Esophagus mucosa (tissue), 1 donor: Measurements from ENCODE around the gene SRGAP3. TPM values are rescaled to one million over a fixed set of nuclear protein-coding genes. Genes with fewer than 3 reads are reported as not detected.
"Not testable (repeated sequence)": the region's sequence is repeated elsewhere in the genome, so short reads cannot be mapped to it uniquely, and the experiment has no call there.

Source experiments
- ATAC-seq: fragments of 200-7000 bp; cut with Tn5 transposase; one replicate; pipeline ENCODE4 v1.9.1; 2020
- total RNA-seq: library from RNA; stranded (reverse); gene quantifications from one replicate; pipeline ENCODE4 v1.2.4, GENCODE V29; 2023
- donor health status: DM: yes; HTN: yes; CAD: no.

Gene SRGAP3
- total RNA-seq, 1 donor from 2014 or later = 5.2 TPM

DNA sequence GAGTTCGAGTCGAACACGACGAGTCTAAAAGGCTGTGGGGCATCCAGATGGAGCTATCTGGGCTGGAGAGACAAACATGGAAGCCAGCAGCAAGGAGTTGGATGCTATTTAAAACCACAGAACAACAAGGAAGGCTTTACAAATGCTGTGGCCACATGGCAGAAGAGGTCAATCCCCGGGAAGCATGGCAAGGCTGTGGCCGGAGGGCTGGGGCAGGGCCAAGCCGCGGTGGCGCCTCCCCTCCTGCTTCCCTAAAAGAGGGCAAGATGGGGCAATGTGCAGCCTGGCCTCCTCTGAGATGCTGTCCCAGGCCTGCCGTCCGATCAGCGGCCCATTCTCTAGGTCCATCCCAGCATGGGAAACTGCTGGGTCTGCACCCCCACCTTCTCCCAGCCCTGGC, 139.1 kb downstream of the SRGAP3 start:
- ATAC-seq = no peak

DNA sequence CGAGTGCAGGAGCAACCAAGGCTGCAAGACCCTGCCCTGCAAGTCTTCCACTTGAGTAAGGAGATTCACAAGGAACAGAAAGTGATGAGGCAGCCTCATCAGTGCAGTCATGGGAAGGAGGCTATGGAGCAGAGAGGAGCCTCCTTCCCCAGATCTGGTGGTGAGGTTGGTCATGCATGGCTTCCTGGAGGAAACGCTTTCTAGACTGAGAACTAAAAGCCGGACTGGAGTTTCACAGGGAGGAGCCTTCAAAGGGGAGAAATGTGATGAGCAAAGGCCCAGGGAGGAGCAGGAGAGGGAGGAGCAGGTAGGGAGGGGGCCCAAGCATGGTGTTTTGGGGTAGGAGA, 139.9 kb downstream of the SRGAP3 start:
- ATAC-seq = no peak

DNA sequence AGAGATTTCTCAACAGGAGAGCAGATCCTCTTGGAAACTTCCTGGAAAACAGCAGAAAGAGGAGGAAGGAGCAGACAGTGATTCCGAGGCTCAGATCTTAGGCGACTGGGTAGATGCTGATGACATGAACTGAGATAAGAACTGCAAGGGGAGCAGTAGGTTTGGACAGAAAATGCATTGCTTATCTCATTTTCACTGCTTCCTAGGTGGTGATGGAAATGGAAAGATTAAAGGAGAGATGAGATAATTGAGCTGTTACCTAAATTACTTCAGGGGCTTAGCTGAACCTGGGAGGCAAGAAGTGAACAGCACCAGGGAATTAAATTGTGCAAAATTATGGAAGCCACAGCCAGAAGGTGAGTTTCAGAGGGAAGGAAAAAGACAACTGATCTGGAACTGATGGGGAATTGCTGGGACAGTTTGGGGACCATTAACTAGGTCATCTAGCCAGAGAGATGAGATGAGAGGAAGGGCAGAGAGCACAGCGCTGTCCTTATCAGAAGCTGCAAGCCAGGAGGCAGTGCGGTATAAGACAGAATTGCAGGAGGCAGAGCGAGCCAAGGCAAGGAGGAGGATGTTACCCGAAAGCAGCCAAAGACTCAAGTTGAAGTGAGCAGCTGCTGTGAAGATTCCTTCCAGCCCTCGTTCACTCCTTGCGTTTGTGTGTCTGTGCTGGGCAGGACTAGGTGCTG, 140.4 kb downstream of the SRGAP3 start:
- ATAC-seq = no peak

DNA sequence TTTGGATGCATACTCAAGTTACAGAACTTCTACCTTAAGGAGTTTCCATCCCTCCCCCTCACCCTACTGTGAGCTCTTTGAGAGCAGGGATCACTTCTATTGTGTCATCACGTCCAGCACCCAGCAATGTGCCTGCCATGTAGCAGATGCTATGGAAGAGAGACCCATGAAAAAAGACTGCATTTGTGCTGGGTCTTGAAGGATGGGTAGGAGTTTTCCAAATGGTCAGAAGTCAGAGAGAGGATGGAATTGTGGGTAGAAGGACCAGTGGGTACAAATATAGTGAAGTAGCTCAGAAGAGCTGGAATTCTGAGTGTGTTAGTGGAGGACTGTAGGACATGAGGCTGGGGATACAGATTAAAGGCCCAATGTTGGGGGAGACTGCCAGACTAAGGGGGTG, 141.7 kb downstream of the SRGAP3 start:
- ATAC-seq = no peak

DNA sequence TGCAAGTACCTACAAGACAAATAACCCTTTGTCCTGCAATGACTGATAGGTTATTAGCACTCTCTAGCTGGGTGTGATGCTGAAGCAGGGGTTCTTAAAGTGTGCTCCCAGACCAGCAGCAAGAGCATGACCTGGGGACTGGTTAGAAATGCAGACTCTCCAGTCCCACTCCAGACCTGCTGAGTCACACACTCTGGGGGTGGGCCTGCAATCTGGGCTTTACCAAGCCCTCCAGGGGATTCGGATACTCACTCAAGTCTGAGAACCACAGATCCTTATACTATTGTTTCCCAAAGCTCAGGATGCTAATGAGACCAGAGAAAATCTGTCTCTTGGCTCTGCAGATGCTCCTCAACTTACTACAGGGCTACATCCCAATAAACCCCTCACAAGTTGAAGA, 144.0 kb downstream of the SRGAP3 start:
- ATAC-seq = no peak

DNA sequence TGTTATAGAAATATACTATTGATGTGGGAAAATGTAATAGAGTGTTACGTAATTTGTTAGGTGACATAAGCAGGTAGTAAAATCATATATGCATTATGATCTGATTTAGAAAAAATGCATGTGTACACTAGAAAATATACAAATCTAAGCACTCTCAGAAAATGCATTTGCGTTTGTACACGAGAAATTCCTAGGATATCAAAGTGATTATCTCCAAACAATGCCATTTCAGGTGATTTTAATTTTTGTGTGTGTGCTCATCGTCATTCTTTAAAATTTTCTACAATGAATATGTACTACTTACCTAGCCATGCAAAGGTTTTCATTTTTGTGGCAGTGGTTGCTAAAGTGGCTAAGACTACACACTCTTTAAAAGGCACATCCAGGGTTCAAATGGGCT, 145.3 kb downstream of the SRGAP3 start:
- no peak for ATAC-seq

DNA sequence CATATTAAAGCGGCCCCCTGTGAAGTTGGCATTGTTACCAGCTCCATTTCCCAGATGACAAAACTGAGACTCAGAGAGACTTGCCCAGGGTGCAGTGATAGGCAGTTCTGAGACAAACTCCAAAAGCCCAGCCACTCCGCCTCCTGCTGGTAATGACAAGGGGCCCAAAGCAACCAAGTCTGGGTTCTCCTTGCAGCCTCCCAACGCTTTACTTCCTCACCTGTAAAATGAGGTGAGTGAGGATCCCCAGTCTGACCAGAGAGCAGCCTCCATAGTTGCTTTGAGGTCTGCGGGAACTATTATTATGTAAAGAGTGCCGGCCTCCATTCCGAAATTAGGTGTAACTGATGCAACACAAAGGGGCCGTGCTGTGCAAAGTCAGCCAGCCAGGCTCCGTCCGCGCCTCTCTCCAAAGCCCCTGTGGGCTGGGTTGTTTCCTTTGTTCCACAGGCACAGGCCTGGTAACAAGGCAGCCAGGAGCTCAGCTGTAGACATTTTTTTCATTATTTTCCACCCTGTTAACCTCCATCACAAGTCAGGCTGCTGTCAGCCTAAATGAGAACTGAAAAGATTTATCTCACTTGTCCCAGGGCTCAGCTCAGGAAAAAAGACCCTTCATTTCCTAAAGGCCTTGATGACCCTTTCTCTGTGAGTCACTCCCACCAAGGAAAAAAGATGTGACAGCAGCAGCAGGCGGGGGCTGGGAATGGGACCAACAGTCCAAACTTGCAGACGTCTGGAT, 147.0 kb downstream of the SRGAP3 start:
- ATAC-seq = no peak

DNA sequence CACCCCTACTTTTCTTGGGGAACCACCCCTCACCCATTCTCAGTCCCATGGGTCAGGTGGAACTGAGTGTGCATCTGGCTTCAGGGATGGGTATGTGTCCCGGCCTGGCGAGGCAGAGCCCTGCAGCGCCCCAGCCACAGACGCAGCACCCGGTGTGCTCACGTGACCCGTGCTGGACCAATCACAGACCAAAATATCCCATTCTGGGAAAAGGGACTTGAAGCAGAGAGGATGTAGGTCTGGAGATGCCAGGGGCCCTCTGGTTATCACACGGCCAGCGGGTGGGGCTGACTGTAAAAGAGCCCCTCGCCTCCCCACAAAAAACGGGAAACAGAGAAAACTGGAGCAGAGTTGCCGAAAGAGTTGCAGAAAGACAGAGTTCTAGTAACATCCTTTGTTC, 148.2 kb downstream of the SRGAP3 start:
- no peak for ATAC-seq

DNA sequence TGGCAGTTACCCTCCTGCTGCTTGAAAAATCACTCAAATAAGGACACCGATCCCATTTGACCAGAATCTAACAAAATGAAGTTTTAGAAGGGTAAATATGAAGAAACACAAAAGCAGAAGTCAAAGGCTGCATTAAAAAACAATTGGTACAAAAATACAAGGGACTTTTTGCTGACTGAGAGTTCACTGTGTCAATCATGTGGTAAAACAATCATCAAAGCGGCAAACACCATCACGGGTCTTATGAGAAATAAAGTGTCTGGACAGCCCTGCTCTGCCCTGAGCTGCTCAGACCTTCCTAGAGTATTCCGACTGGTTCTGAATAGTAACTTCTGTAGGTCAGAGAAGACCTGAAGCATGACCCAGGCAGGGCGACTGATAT, 148.9 kb downstream of the SRGAP3 start:
- ATAC-seq = no peak

DNA sequence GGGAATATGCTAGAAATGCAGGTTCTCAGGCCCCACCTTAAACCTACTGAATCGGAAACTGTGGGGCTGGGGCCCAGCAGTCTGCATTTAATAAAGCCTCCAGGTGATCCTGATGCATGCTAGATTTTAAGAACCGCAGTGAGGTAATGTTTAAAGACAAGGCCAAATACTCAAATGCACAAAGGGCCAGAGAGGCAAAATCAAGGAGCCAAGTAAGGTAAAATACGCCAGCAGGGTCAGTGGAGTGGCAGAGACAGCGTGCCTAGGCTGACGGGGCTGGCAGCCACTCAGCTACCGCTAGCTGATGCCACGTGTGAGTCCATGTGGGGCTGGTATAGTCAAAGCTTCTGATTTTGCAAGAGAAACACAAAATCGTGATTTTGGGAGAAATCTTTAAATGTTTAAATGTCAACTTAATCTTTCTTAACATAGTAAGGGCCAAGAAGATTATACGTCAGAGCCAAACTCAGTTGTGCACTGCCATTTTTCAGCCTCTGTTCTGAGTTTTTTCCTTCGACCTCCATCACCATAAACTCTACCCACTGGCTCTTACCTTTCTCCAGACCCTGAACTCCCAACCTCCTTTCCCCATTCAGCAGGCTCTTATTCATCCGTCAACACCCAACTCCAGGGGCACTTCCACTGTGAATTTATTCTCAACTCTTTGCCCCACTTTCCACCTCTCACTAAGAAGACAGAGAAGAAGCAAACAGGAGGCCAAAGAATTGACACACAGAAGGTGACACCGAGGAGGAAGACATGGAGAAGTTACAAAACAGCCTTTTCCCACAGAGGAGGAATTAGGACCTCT, 149.5 kb downstream of the SRGAP3 start:
- no peak for ATAC-seq

DNA sequence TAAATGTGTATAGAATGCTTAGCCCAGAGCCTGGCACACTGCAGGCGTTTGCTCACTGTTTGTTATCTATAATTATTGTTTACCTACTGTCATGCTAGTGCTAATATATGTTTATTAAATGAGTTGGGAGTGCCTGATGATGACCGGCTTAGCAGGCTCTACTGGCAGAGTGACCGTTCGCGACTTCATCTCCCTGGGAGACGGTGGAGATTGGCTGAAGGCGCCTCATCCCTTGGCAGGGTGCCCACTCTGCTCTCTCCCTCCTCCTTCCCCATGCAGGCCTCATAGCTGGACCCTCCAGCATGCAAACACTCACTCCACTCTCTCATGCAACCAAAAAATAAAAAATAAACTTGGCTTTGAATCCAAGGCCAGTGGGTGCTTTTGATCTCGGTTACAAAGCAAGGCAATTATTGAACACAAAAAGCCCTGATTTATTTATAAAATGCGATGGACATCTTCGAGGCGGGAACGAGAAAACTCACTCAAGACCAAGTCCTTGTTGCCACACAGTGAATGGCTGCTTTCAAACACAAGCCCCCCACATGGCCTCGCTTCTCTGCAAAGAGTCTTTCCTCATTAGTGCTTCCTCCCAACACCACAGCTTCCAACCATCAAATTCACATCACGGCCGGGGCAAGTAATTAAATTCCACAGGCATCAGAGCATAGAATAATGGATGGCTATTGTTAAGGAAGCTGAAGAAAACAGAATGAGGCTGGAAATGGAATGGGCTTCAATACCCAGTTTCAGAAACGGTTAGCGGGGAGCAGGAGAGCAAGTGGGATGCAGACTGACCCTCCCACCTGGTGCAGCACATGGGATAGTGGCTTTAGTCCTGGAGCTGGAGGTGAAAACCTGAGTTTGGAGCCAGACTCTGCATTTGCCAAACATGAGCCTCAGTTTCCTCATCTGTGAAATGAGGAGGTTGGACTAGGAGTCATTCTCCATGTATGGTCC, 150.4 kb downstream of the SRGAP3 start:
- ATAC-seq = peak; percentile 73

DNA sequence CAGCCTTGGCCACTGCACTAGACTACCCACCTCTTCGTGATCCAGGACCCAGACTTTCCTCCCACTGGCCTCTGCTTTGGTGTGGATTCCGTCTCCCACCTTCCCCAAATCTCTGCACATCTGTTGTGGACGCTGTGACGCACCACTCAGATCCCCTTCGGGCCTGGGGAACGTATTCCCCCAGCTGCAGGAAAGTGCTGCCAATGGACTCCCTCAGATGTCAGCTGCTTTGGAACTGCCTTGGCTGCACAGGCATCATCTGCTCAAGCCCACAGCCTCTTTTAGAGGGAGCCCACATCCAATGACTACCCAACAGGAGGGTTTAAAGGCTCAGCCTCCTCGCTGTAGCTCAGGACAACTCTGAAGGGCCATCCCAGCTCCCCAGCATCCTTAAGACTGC, 152.0 kb downstream of the SRGAP3 start:
- ATAC-seq = no peak

DNA sequence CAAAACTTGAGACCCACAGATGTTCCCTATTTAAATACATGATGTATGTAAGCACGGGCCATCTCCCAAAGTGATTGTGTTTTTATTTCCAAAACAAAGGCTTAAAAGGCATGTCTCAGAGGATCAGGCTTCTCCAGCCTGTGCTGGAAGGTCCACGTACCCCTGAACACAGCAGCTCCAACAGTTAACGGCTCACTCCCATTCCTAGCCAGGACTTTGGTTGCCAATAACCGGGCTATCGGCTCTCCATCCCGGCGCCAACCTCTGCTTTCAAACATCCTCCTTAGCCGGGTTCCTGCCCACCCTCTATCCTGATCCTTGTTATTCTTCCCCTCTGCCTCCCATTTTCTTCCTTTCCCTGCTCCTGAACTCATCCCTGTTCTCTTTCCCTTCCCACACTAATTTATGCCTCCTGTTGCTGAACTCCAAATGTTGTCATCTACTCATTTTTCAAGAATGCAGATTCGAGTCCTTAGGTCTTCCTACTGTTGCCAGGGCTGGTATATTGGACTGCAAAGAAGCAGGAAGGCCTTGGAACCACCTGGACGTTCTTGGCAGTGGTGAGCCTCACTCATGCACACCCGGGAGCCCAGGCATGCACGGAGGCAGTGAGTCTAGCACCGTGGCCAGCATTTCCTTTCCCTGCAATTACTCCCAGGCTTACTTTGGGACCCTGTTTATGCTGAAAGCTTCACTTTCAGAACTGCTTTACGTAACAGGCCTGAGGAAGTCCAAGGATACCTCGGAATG, 157.8 kb downstream of the SRGAP3 start:
- no peak for ATAC-seq

DNA sequence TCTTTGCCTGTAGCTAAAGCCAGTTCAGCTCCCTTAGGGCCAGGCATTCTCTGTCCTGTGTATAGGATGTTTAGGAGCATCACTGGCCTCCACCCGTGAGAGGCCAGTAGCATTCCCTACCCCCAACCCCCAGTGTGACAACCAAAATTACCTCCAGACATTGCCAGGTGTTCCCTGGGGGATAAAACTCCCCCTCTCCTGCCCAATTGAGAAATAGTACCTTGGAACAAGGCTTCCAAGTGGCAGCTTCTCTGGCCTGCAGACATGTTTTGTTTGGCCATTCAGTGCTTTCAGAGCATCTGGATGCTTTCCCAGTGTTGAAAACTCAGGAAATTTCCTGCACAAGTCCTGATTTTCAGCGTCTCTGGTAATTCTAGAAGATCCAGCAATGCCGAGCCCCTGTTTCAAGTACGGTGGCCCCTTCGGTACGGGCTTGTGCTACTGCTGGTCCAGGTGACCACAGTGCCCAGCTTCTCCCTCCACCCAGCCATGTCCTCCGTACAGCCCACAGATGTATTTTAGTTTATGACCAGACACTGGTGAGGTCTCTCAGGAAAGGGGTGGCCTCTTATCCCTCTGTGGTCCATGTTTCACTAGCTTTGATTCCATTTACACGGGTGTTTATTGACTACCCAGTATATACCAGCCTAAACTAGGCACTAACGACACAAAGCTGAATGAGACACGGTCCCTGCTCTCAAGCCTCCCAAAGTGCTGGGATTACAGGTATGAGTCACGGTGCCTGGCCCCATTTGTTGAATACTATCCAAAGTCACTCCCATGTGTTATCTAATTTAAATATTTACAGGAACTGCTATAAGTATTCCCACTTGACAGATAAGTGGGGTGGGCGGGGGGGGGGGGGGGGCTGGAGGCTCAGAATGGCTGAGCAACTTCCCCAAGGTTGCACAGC, 160.7 kb downstream of the SRGAP3 start:
- ATAC-seq = peak; percentile 94

DNA sequence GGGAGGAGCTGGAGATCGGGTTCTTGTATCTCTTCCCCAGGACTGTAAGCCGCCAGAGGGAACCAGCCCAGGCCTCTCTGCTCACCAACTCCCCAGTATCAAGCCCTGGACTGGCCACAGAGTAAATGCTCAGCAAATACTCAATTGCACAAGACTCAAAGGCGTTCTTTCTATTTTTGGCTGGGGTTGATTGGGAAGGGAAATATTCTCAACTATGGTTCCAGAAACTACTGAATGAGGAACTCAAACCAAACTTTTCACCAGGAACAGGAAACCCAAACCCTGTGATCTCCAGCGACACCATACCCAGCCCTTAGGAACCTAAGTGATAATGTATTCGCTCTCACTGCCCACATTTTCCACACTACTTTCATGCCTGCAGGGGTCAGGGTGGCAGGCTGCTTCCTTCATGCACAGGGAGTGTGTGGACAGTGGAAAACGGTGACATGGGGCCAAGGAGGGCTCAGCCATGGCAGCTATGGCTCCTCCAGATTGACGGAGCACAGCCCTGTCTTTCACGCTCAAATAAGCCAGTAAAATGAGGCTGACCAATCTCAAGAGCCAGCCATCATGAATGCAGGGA, 161.5 kb downstream of the SRGAP3 start:
- no peak for ATAC-seq

DNA sequence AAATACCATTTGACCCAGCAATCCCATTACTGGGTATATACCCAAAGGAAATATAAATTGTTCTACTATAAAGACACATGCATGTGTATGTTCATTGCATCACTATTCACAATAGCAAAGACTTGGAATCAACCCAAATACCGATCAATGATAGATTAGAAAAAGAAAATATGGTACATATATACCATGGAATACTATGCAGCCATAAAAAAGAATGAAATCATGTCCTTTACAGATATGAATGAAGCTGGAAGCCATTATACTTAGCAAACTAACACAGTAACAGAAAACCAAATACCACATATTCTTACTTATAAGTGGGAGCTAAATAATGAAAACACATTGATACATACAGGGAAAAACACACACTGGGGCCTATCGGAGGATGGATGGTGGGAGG, 164.0 kb downstream of the SRGAP3 start:
- not testable (repeated sequence) for ATAC-seq

DNA sequence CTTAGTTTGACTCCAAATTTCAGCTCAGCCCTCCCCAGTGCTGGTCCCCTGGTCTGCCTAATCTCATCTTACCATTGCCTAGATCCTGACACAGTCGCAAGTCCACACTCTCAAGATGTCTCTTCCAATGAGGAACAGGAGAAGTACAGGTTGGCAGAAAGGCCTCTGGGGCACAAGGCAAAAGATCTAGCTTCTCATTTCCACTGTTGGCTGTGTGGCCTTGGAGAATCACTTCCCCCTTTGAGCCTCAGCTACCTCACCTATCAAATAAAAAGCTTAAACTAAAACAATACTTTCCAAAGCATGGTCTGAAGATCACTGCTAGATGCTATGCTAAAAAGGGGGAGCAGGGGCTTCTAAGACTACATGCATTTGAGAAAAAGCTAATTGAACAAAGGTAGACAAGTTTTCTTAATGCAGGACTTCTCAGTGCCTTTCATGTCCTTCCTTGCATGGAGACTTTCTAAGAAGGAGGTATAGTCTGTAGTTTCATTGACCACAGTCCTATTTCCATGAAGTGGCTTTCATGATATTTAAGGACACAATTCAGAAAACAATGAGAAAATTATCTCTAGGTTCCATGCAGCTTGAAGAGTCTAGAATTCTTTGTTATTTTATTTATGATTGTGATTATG, 168.1 kb downstream of the SRGAP3 start:
- no peak for ATAC-seq

DNA sequence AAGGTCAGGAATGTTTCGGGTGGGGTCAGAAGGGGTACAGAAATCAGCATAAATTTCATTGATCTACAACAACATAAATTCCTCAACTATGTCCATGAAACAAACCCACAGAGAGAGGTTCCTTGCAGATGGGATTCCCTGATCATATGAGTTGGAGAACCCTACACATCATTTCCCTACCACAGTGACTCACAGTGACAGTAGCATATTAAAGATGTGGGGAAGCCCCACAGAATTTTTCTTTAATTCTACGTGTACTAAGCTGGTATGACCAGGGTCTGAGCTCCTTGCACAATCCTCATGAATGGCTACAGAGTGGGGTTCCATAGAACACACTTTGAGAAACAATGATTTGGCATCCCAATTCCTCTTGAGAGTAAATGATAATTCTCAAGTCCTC, 169.3 kb downstream of the SRGAP3 start:
- peak; percentile 33 for ATAC-seq

DNA sequence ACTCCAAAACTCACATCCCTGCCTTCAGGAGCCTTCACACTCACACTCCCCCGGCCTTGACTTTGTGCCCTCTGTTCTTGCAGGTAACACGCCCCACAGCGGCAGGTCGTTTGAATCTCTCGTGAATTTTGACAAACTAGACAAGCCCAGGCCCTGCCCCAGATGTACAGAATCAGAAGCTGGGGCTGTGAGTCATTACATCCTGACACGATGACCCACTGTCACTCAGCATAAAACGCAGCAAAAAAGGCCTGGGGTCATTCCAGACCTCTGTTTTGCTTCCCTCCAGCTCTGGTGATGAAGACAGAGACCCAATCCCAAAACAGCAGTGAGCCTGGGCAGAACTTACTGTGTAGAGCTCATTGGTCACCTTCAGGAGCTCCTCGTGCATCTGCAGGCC, 169.8 kb downstream of the SRGAP3 start:
- ATAC-seq = peak; percentile 58
